HepG2 (cell line): ENCODE measurements around the gene FAM240A. TPM values are rescaled to one million over a fixed set of nuclear protein-coding genes. Genes with fewer than 3 reads are reported as not detected.
A peak's percentile ranks its signal among the peaks of the same experiment; 100 is the strongest.

Source experiments
- ATAC-seq: fragments of 200-7000 bp; cut with Tn5 transposase; 3 replicates; pipeline ENCODE4 v1.9.1; 2020; ENCODE audit warnings: mild to moderate bottlenecking, moderate library complexity
- BruUV-seq: library from RNA; stranded (reverse); fragments of 400-500 nt; replicated peaks from 2 replicates; lab custom pipeline; 2021; lab: Mats Ljungman, UMichigan
- CTCF ChIA-PET: fragments of 300-600 bp; formaldehyde crosslinking; extraction: SDS; loops from one replicate; lab custom pipeline; 2021; ENCODE audit warnings: low total read pairs, inconsistent platforms, low intra/inter-chr PET ratio; lab: Yijun Ruan, JAX
- POLR2A ChIA-PET: fragments of 350-600 bp; sonication (Branson Sonifier 250); formaldehyde crosslinking; loops from one replicate; lab custom pipeline; 2020; ENCODE audit warnings: antibody characterized with exemption, inconsistent platforms; lab: Yijun Ruan, JAX
- DNase-seq: peaks from one replicate; pipeline ENCODE4 v3.0.0-alpha.2; 2015; ENCODE audit warnings: low spot score
- FAIRE-seq: peaks from 3 replicates; lab custom pipeline; 2011; peaks lifted over from hg19 to GRCh38; lab: Jason Lieb, UNC
- H2AFZ ChIP-seq: one replicate; pipeline ENCODE4 v1.6.1; 2011; ENCODE audit warnings: low read length, inconsistent platforms
- H3K27ac ChIP-seq: fragments of 300-600 bp; 3 replicates; pipeline ENCODE4 v1.8.0; 2011; ENCODE audit warnings: mixed run types, mild to moderate bottlenecking, mixed read lengths, low read length, inconsistent platforms; ENCODE audit not compliant: insufficient read depth; ENCODE audit errors: extremely low read length
- H3K27me3 ChIP-seq, 2 experiments: fragments of 200-600 bp in 1 of 2; 2 replicates in 1 of 2; 3 replicates in 1 of 2; pipeline versions ENCODE4 v1.6.0 to v1.8.0; 2011; ENCODE audit warnings: low read length in 2 of 2, mild to moderate bottlenecking in 2 of 2, moderate library complexity in 2 of 2, inconsistent platforms in 1 of 2; ENCODE audit not compliant: insufficient read depth in 2 of 2, control insufficient read depth in 1 of 2
- H3K36me3 ChIP-seq, 2 experiments: fragments of 200-600 bp in 1 of 2; replicated peaks in 1 of 2; 2 replicates in 1 of 2; 3 replicates in 1 of 2; pipeline versions ENCODE4 v1.5.1 to v1.8.0; 2011; ENCODE audit warnings: low read length in 2 of 2, inconsistent platforms in 1 of 2; ENCODE audit not compliant: insufficient read depth in 2 of 2, control insufficient read depth in 1 of 2
- H3K4me1 ChIP-seq: 2 replicates; pipeline ENCODE4 v1.5.1; 2012; ENCODE audit warnings: low read length, inconsistent platforms; ENCODE audit not compliant: insufficient read depth
- H3K4me2 ChIP-seq: 2 replicates; pipeline ENCODE4 v1.6.0; 2011; ENCODE audit warnings: low read depth, low read length, inconsistent platforms
- H3K4me3 ChIP-seq, 3 experiments: fragments of 200-600 bp in 1 of 3; sonication (generic), shearing (Covaris generic) in 1 of 3; replicated peaks in 1 of 3; 2 replicates each; pipeline ENCODE4 v1.5.1; 2011 to 2016; ENCODE audit warnings: low read length in 3 of 3, inconsistent platforms in 2 of 3, low read depth in 2 of 3, mild to moderate bottlenecking in 2 of 3, control low read depth in 1 of 3, mixed read lengths in 1 of 3; ENCODE audit not compliant: insufficient read depth in 1 of 3
- H3K79me2 ChIP-seq: one replicate; pipeline ENCODE4 v1.6.1; 2011; ENCODE audit warnings: low read length, inconsistent platforms; ENCODE audit not compliant: insufficient read depth
- H3K9ac ChIP-seq: 2 replicates; pipeline ENCODE4 v1.6.0; 2011; ENCODE audit warnings: mild to moderate bottlenecking, low read depth, low read length, inconsistent platforms; ENCODE audit not compliant: insufficient read depth
- H3K9me3 ChIP-seq: 2 replicates; pipeline ENCODE4 v1.5.1; 2012; ENCODE audit warnings: mild to moderate bottlenecking, low read length
- H4K20me1 ChIP-seq: 2 replicates; pipeline ENCODE4 v1.6.0; 2011; ENCODE audit warnings: inconsistent platforms, mild to moderate bottlenecking, low read length, moderate library complexity; ENCODE audit not compliant: insufficient read depth
- CTCF ChIP-seq: sonication (generic); formaldehyde crosslinking; IDR thresholded peaks from 2 replicates; pipeline ENCODE4 v1.5.0; 2020; ENCODE audit warnings: mild to moderate bottlenecking, missing genetic modification reagents, moderate library complexity
- FOSL2 ChIP-seq: sonication (generic); formaldehyde crosslinking; IDR thresholded peaks from 2 replicates; pipeline ENCODE4 v1.4.0; 2020; ENCODE audit warnings: missing genetic modification reagents
- GPBP1L1 ChIP-seq: sonication (generic); formaldehyde crosslinking; IDR thresholded peaks from 2 replicates; pipeline ENCODE4 v1.5.0; 2020; ENCODE audit warnings: mild to moderate bottlenecking, missing genetic modification reagents
- HINFP ChIP-seq: sonication (generic); formaldehyde crosslinking; IDR thresholded peaks from 2 replicates; pipeline ENCODE4 v1.4.0; 2020; ENCODE audit warnings: low read depth, mild to moderate bottlenecking, missing genetic modification reagents
- SMC3 ChIP-seq: IDR thresholded peaks from 2 replicates; pipeline ENCODE4 v1.6.1; 2011; ENCODE audit warnings: low read length, improper control_type of control experiment
- STAG1 ChIP-seq: sonication (generic); formaldehyde crosslinking; IDR thresholded peaks from 2 replicates; pipeline ENCODE4 v1.4.0; 2020; ENCODE audit warnings: missing genetic modification reagents
- ZNF329 ChIP-seq: sonication (generic); formaldehyde crosslinking; IDR thresholded peaks from 2 replicates; pipeline ENCODE4 v1.9.0; 2021; ENCODE audit warnings: low read depth, mild to moderate bottlenecking, missing genetic modification reagents
- WGBS: methylation state at CpG from one replicate; pipeline ENCODE4 v1.1.6; 2017; ENCODE audit warnings: low lambda C conversion rate; 5-methylcytosine and 5-hydroxymethylcytosine counted together
- in situ Hi-C: cut with HindIII; loops from 2 replicates; pipeline ENCODE4 v1.10.0; 2017; ENCODE audit warnings: low pct_unique_long_range_greater_than_20kb; ENCODE audit not compliant: extremely low pct_ligation_motif_present
- intact Hi-C: fragments of 100-400 bp; cut with micrococcal nuclease; formaldehyde crosslinking; loops from one replicate; pipeline ENCODE4 v1.10.0; 2022; ENCODE audit not compliant: unreplicated experiment
- polyA plus RNA-seq, 8 experiments: library from polyadenylated mRNA; depleted of rRNA in 3 of 8; stranded (reverse) in 7 of 8; unstranded in 1 of 8; fragments of >200 nt; fragmentation: Illumina TruSeq in 4 of 8; extraction: Trizol in 4 of 8; gene quantifications; 2 replicates each; pipeline versions ENCODE4 v1.2.1 to v1.2.3, GENCODE V29; 2011 to 2016; ENCODE audit warnings: low read depth in 4 of 8, missing spikeins in 1 of 8, mixed read lengths in 1 of 8; ENCODE audit not compliant: insufficient read depth in 1 of 8
- total RNA-seq, 5 experiments: library from RNA; depleted of rRNA; stranded (reverse); fragments of >200 nt; fragmentation: Illumina TruSeq; extraction: Trizol; gene quantifications; 2 replicates each; pipeline ENCODE4 v1.2.3, GENCODE V29; 2016; ENCODE audit warnings: low read depth in 1 of 5

The FAM240A gene
- total and polyA plus RNA-seq, 2 of the 13 experiments (the other 11 are each of a cell fraction or from before 2014, with no cell fraction given) = not detected

- peak; percentile 71 for ATAC-seq
- WGBS = 55% methylated on average over 8 of the region's 12 CpGs
- Histone ChIP-seq H3K9ac (no peak overlapping the region), H2AFZ (no peak overlapping the region), H3K4me3 (no peak overlapping the region), H3K4me1 (no peaks in the 10 kb centered on the region), H3K79me2 (no peaks in the 10 kb centered on the region), H3K4me2 (no peak overlapping the region), H3K9me3 (no peaks in the 10 kb centered on the region), H3K27ac (no peak overlapping the region), H3K27me3 (peaks cover 0 to 36% of the 10 kb centered on the region in 2 experiments; a peak in 4 of 5 replicates), H3K36me3 (no peaks in the 10 kb centered on the region), H4K20me1 (no peaks in the 10 kb centered on the region)
- FAIRE-seq = no peak
- ChIA-PET CTCF (no interaction called here), POLR2A (no interaction called here)
- intact Hi-C loops = no loop called here
- BruUV-seq = no TSS peak
- DNase-seq = peak; percentile 12
- TF ChIP-seq GPBP1L1 (CRISPR knock-in tag) (no peak), SMC3 (peak; percentile 6; the same call in 1 of the 2 replicates), STAG1 (CRISPR knock-in tag) (0 out of 2 replicates have a peak, but pooled peaks have one; percentile 7), CTCF (CRISPR knock-in tag) (peak; percentile 19; the same call in 1 of the 2 replicates), FOSL2 (CRISPR knock-in tag) (no peak), ZNF329 (CRISPR knock-in tag) (peak; percentile 99), HINFP (CRISPR knock-in tag) (no peak)
- in situ Hi-C loops = no loop called here
Measured at GRCh38 chr3:46674031-46674845, 61.9 kb downstream of the FAM240A start.
